ENCODE measurements around the gene C9orf85.
"Not testable (repeated sequence)": the region's sequence is repeated elsewhere in the genome, so short reads cannot be mapped to it uniquely, and the experiment has no call there.

Gene C9orf85, protein sequence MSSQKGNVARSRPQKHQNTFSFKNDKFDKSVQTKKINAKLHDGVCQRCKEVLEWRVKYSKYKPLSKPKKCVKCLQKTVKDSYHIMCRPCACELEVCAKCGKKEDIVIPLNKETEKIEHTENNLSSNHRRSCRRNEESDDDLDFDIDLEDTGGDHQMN

DNA sequence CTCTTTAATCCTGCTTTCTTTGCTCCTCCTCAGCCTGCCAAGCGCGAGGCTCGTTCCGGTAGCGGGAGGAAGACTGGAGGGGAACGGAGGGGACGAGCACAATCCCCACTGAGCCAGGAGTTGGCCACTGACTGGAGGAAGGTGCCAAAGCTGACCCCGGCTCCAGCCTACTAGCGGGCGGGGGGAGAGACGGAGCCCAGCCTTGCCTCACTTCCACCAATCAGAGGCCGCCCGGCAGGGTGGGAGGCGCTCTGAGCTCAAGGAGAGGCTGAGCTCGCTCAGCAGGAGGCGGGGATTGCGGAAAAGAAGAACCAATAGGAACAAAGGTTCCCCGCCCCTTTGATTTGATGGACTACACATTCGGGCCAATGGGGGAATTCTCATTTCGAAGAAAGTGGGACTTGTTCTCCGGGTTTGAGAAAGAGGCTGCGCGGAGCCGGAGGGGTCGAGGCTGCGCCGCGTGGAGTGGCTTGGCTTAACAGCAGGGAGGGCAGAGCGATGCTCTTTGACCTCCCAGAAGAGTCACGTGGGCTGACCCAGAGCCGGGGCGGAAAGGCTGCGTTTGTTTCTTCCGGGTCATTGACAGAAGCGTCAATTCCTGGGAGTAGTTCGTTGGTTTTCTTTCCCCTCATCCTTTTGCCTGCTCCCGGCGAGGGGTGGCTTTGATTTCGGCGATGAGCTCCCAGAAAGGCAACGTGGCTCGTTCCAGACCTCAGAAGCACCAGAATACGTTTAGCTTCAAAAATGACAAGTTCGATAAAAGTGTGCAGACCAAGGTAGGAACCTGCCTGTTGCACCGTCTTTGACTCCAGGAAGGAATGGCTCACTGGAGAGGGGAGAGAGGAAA is at the start of gene C9orf85, which contains the start of gene ABHD17B:
Gene C9orf85 (plus strand): TSS at position 579 of the 847 bp plus-strand sequence. CDS start 96 bp downstream, at position 675.
Gene ABHD17B (minus strand): TSS at position 133 of the 847 bp plus-strand sequence. CDS start 36,113 bp downstream, outside the sequence.
- peak; percentile 83 for DNase-seq

DNA sequence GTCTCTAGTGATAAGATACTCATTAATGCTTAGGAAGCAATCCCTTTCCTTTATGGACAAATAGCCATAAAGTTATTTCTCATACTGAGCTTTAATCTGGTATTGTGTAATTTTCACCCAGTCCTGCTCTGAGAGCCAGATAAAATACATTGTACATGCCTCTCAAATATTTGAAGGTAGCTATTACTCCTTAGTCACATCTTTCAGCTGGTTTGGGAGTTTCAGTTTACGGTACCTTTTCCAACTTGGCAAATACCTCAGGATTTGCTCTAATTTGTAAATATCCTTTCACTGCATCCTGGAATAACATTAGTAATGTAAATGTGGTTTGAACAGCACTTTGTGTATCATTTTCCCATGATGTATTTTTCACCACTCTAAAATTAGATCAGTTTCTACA is 47.8 kb upstream of the C9orf85 start:
- no peak for DNase-seq

DNA sequence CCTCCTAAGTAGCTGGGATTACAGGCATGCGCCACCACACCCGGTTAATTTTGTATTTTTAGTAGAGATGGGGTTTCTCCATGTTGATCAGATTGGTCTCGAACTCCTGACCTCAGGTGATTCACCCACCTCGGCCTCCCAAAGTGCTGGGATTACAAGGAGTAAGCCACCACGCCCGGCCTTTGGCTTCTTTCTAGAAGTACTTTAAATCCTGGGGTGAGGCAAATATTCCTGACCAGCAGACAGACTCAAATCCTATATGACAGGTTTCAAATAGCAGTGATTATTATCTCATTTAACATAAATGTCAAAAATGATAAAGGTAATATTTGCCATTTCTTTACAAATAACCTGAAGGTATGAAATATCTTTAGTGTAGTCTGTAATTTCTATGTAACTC is 36.1 kb upstream of the C9orf85 start:
- DNase-seq, result no peak

DNA sequence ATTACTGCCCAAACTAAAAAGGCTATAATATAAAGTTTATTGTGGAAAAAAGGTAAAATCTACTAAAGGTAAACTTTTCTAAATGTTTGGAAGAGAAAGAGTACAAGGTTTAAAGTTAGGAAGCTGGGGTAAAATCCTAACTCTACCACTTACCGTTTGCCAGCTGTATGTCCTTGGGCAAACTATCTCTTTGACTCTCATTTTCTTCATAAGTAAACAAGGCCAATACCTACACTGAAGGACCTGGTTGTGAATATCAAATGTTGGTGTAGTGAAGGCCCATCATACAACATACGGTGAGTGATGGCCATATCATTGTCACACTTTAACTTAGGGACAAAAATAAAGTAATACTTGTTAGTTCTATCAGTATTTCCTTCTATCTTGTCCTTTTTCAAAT is 35.3 kb upstream of the C9orf85 start:
- DNase-seq, result no peak

DNA sequence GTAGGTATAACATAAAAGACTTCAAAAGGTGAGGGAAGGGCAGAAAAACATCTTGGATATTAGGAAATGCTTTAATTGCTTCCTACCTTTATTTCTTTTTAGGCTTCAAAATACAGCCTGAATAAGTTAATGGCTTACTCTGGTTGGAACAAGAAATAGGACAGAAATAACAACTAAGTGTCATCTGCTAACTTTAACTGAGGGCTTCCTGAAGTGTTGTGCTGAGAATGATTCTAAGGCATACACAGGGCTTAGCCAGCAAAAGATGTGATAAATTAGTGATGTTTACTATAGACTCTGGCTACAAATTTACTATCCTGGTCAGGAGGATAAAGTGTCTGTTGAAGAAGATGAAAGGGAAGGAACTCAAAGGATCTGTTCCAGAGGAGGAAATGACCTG is 34.6 kb upstream of the C9orf85 start:
- DNase-seq, result no peak

DNA sequence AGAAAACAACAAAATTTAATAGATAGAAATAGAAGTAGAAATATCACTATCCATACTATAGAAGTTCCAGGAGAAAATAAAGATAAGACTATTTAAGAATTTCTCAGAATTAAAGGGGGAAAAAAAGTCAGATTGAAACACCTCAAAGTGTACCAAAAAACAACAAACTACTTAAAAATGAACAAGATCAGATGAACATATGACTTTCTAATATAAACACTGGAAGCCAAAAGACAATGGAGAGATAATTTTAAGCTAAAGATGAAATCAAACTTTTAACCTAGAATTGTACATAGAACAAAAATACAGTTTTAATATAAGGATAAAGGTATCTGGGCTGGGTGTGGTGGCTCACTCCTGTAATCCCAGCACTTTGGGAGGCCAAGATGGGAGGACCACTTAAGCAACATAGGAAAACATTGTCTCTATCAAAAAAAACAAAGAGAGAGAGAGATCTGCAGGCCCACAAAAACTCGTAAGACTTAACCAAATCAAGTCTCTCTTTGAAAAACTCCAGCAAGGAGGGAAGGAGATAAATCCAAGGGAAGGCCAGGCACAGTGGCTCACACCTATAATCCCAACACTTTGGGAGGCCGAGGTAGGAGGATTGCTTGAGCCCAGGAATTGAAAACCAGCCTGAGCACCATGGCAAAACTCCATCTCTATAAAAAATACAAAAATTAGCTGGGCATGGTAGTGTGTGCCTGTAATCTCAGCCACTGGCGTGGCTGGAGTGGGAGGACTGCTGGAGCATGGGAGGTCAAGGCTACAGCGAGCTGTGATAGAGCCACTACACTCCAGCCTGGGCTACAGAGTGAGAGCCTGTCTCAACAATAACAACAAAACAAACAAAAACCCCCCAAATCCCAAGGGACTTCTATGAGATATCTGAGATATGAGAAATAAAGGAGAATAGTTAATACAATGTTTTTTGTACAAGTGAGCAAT is 32.8 kb upstream of the C9orf85 start:
- no peak for DNase-seq

DNA sequence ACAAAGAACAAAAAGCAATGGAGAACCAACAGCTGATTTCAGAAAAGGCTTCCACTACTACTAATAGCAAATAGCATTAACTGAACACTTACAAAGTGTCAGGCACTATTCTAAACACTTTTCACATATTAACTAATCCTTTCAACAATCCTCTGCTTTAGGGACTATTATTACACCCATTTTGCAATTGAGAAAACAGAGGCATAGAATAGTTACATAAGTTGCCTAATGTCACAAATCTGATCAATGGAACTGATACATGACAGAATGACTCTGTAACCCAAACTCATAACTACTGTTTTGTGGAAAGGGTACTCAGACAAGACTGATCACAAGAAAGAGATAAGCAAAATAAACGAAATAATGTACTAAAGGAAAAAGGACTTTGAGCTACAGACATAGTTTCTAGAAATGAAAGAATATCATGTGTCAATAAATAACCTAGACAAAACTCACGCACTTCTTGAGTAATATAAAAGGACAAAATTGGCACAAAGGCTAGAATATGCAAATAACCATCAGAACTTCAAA is 31.7 kb upstream of the C9orf85 start:
- no peak for DNase-seq

DNA sequence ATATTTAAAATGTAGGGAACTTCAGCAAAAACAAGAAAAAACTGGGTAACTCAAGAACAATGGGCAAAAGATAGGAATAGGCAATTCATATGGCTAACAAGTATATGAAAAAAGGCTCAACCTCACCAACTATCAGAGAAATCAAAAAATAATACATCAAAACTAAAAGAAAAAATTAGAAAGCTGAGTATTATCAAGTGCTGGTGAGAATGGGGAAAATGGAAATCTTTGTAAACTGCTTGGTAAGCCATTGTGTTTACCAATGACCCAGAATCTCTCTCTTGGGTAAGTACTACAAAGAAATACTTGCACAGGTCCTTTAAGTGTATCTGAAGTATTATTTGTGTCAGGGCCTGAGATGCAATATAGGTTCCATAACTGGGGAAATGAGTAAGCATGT is 27.4 kb upstream of the C9orf85 start:
- DNase-seq, result no peak

DNA sequence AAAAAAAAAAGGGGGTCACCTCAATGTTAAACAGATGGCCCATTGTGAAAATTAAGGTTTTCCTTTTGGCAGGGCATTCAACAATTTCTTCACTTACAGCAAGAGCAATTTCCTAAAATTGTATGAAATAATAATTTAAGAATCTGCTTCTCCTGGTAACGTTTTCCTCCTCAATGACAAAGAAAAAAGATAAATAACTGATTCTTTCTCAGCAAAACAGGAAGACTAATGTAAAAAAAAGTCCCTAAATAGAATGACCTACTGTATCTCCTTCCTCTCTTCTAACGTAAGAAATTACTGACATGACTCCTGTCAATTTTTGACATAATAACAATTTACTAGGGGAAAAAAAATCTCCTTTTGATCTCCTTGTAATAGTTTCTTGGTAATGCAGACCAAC is 26.0 kb upstream of the C9orf85 start:
- DNase-seq, result no peak

DNA sequence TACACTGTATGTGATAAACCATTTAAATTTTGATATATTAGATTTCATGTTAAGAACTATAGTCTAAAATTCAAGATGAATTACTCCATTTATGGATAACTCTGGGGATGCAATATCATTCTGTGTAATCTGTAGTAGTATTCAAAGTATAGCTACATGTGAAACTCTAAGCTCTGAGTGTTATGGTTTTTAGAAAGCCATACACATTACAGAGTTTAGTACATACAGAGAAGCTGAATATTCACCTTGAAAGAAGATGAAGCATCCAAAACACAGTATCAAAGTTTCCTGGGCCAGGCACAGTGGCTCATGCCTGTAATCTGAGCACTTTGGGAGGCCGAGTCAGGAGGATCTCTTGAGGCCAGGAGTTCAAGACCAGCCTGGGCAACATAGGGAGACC is 25.4 kb upstream of the C9orf85 start:
- no peak for DNase-seq

DNA sequence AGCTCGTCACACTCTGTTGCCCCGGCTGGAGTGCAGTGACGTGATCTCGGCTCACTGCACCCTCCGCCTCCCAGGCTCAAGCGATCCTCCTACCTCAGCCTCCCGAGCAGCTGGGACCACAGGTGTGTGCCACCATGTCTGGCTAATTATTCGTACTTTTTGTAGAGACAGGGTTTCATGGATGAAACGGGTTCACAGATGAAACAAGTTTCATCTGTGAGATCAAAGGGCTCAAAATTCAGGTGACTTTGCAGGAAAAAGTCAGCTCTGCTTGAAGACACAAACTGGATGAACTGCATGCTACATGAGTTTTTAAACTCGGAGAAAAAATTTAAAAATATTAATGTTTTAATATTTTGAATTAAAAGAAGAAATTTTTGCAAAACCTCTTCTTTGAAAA is 24.9 kb upstream of the C9orf85 start:
- DNase-seq, result no peak

DNA sequence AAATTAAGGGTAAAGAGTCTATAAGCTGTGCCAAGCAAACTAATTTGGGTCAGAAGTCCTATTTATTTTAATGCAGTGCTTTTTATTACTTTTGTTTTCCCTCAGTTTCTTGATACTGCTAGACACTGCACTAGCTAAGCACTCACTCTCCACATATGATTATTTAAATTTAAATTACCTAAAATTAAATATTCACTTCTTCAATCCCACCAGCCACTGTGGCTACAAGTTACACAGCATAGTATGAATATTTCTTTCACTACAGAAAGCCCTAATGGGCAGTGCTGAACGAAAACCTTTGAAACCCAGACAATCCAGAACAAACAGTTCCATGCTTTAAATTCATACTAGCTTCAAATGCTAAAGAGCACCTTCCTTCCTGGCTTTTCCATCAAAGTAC is 24.1 kb upstream of the C9orf85 start:
- no peak for DNase-seq

DNA sequence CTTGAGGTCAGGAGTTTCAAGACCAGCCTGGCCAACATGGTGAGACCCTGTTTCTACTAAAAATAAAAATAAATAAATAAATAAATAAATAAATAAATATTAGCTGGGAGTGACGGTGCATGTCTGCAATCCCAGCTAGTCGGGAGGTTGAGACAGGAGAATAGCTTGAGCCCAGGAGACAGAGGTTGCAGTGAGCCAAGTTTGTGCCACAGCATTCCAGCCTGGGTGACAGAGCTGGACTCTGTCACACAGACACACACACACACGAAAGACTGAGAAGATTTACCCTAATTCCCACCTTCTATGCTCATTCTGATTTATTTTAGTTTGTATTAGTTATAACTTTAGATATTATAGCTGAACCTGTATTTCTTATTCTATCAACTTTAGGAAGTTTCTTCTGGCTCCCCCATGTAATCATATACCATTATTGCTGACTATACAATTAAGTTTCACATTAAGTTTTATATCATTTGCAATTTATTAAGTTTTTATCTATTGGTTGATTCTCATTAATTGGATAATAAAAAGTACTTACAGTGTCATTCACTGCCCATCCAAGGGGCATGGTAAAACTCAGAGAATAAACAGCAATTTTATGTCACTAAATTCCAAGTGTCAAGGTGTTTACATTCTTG is 21.3 kb upstream of the C9orf85 start:
- no peak for DNase-seq

DNA sequence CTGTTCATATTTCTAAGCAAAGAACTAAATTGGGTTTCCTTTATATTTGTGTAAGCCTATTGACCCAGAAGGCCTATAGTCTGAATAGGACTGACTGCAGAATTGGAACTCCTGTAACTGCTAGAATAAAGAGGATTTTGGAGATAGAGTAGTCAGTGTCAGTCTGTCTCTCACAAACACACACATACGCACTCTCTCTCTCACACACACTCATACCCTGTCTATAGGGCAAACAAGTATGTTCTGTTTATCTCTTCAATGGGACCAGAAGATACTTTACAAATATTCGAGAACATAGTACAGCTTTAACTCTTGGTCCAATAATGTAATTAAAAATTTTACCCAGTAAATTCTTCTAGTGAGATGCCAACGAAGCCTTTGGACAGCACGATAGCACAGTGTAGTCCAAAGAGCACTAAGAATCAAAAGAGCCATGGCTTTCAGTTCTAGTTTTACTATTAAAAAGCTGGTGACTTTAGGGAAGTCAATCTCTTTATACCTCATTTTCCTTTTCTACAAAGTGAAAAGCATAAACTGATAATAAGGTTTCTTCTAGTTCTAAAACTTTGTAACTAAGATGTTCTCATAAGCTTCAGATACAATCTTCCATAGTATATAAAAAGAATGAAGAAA is 19.8 kb upstream of the C9orf85 start:
- DNase-seq, result no peak

DNA sequence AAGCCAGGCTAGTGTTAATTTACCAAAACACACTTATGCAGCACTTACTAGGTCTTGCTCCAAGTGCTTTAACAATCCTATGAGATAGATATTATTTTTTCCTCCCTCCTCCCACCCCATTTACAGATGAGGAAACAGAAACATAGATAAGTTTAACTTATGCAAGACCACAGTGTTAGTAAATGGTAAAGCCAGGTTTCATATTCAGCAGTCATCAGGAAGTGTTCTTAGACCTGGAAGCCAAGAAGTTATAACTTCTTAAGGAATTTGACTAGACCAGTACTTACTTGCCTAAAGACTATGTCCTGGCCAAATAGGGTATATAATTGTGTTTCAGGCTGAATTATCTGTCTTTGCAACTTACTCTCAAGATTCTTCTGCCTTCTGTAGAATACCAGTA is 16.3 kb upstream of the C9orf85 start:
- DNase-seq, result no peak

DNA sequence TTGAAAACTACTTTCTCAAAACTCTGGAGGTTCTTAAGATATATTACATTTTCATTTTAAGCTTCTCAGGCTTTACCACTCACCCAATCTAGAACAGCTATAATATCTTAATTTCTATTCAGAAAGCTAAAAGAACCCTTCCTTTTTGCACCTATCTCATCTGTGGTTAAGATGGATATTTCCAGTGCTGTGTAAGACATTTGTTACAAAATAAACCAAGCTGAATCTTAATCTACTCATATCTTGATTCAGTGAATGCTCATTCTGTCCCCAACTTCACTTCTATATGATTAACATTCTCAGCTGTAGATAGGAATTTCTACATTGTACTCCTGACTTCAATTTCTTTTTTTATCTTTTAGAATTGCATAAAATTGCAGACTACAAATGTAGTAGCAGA is 15.5 kb upstream of the C9orf85 start:
- no peak for DNase-seq

DNA sequence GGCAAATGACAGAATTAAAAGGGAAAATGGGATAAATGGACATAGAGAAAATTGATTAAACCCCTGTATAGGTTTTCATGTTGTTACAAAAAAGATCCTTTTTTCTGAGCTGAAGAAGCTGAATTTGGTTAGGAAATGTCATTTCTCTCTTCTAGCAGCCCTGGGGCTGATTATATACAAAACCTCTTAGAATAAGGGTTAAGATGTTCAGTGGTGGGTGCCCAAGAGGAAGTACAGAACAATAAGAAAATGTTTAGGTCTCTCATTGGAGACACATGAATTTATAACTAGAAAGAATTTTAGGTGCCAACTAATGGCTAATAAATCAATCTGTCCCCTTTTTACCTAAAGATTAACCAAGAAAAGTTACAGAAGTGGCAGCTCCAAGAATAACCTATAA is 14.7 kb upstream of the C9orf85 start:
- DNase-seq, result no peak

DNA sequence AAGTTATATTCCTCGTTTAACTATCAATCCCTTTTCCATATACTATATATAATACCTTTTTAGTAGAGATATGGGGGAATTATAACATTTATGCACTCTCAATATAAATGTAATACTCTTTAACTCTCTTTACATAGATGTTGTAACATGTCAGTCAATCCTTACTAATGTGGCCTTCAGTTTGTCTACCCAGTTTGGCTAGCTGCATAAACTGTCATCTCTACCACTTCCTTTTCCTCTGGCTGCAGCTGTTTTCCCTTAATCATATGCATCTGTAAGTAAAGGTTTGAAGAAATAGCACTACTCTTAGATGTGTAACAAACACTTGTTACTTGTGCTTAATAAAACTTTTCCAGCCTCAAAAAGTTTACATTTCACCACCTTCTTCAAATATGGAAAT is 13.9 kb upstream of the C9orf85 start:
- DNase-seq, result no peak

DNA sequence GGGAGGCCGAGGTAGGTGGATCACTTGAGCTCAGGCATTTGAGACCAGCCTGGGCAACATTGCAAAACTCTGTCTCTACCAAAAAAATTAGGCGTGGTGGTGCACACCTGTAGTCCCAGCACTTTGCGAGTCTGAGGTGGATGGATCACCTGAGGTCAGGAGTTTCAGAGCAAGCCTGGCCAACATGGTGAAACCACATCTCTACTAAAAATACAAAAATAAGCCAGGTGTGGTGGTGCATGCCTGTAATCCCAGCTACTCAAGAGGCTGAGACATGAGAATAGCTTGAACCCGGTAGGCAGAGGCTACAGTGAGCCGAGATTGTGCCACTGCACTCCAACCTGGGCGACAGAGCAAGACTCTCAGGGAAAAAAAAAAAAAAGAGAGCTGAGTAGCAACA is 12.7 kb upstream of the C9orf85 start:
- not testable (repeated sequence) for DNase-seq

DNA sequence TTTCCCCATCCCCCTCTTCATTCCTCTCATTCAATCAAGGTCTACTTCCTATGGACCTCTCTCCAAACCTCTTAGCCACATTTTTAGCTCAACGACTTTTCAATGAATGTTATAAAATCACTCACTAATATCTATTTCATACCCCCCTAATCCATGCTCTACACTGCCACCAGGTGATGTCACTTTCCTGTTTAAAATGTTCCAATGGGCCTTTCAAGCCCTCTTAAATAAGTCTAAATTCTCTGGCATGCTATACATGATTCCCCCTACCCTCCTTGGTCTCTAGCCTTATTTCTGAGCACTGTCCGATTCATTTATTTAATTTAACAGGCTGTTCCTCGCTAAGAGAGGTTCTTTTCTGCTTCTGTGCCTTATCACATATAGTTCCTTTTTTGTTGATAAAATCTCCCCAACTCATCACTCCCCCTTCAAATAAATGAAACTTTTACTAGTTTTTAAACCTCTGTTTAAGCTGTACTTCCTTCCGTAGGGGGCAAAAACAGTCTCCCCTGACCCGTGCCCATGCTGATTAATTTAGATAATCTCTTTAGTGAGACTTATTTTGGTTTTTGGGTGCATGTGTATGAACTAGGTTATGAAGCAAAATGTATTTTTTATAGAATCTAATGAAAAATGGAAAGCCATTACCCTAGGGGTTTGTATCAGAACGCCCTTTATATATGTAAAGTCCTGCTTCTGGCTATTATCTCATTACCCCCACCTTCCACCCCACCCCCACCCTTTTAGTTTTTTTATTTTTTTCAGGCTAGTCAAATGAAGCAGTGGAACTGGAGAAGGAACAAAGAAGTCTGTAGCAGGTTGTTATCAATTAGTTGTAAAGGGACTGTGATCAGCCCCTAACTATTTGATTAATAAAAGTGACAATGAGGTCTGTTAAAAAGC is 9.5 kb upstream of the C9orf85 start:
- DNase-seq, result no peak

DNA sequence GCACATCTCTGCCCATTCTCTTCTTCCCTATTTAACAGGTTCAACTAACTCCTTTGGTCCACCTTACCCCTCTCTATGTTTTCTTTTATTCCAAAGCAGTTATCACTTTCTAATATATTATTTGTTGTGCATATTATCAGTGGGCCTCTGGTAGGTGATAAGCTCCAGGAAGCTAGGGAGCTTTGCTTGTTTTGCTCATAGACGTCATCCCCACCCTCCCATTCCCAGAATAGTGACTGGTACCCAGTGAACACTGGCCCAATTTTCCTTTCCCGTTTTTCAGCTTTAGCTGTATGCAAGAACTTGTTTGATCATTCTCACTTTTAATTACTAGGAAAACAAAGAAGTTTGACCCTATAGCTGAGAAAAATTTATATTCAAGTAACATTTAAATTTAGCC is 7.4 kb upstream of the C9orf85 start:
- DNase-seq, result no peak

All from GOT3 (cell line).